Measurements from ENCODE around the gene NUFIP2. TPM values are rescaled to one million over a fixed set of nuclear protein-coding genes. Genes with fewer than 3 reads are reported as not detected.

Gene NUFIP2
- total RNA-seq, 1 experiment from 2014 or later = 93.1 TPM

DNA sequence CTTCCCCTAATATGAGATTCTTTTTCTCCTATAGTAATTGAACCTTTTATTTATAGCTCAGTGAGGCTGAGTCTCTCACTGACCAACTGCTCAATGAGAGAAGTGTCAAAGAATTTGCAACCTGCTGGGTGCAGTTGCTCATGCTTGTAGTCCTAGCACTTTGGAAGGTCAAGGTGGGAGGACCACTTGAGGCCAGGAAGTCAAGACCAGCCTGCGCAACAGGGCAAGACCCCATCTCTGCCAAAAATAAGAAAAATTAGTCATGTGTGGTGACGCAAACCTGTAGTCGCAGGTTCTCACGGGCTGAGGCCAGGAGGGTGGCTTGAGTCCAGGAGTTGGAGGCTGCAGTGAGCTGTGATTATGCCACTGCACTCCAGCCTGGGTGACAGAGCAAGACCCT lies 78.2 kb downstream of the NUFIP2 start (continued):
- TF ChIP-seq GRHL2 (CRISPR knock-in tag; IDR thresholded peaks at IDR 0.05; ENCODE audit: insufficient replicate concordance, severe bottlenecking) = no peak
- no peak for TF ChIP-seq IRF2 (CRISPR knock-in tag; IDR thresholded peaks at IDR 0.05; ENCODE audit: borderline replicate concordance, low read depth)

DNA sequence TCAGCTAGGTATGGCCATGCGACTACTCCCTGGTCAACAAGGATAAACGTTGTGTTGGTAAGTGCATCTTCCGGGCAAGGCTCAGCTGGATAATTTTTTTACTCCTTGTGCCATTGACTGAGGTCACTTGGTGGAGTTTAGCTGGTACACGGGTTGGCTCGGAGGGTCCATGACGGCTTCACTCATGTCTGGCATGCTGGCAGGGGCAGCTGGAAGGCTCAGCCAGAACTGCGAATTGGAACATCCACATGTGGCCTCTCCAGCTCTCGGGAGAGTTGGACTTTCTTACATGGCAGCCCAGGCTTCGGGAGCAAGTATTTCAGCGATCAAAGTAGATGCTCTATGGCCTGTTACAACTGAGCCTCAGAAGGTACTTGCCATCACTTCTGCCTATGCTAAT lies 78.8 kb downstream of the NUFIP2 start:
- Mint-ChIP-seq H3K27ac (no peak overlapping the region), H3K9me3 (no peaks in the 10 kb centered on the region), H3K4me1 (peaks cover 6% of the 10 kb centered on the region), H3K4me3 (no peak overlapping the region), H3K27me3 (ENCODE audit: low read depth) (no peaks in the 10 kb centered on the region), H3K36me3 (no peaks in the 10 kb centered on the region)
- DNase-seq (ENCODE audit: low spot score) (no peak), ATAC-seq (no peak)
- no peak for TF ChIP-seq ELF4 (CRISPR knock-in tag; IDR thresholded peaks at IDR 0.05; ENCODE audit: low read depth)
- TF ChIP-seq SP1 (CRISPR knock-in tag; conservative IDR thresholded peaks at IDR 0.05) = no peak
- TF ChIP-seq, protein P1, sequence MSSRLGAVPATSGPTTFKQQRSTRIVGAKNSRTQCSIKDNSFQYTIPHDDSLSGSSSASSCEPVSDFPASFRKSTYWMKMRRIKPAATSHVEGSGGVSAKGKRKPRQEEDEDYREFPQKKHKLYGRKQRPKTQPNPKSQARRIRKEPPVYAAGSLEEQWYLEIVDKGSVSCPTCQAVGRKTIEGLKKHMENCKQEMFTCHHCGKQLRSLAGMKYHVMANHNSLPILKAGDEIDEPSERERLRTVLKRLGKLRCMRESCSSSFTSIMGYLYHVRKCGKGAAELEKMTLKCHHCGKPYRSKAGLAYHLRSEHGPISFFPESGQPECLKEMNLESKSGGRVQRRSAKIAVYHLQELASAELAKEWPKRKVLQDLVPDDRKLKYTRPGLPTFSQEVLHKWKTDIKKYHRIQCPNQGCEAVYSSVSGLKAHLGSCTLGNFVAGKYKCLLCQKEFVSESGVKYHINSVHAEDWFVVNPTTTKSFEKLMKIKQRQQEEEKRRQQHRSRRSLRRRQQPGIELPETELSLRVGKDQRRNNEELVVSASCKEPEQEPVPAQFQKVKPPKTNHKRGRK (CRISPR knock-in tag; IDR thresholded peaks at IDR 0.05; ENCODE audit: borderline replicate concordance) = no peak
- no peak for TF ChIP-seq USF1 (CRISPR knock-in tag; IDR thresholded peaks at IDR 0.05)
- POLR2A ChIA-PET = interaction anchor here (0.5 kb wide), 1 partner anchor 294 kb away, joined by 3 read pairs; no protein-coding TSS in a partner anchor
- CTCF ChIA-PET = interaction anchor here (5.2 to 8.5 kb wide), 4 partner anchors 37 to 99 kb away, joined by 39 to 222 read pairs (median 67); partner anchors contain the start of gene MYO18A

DNA sequence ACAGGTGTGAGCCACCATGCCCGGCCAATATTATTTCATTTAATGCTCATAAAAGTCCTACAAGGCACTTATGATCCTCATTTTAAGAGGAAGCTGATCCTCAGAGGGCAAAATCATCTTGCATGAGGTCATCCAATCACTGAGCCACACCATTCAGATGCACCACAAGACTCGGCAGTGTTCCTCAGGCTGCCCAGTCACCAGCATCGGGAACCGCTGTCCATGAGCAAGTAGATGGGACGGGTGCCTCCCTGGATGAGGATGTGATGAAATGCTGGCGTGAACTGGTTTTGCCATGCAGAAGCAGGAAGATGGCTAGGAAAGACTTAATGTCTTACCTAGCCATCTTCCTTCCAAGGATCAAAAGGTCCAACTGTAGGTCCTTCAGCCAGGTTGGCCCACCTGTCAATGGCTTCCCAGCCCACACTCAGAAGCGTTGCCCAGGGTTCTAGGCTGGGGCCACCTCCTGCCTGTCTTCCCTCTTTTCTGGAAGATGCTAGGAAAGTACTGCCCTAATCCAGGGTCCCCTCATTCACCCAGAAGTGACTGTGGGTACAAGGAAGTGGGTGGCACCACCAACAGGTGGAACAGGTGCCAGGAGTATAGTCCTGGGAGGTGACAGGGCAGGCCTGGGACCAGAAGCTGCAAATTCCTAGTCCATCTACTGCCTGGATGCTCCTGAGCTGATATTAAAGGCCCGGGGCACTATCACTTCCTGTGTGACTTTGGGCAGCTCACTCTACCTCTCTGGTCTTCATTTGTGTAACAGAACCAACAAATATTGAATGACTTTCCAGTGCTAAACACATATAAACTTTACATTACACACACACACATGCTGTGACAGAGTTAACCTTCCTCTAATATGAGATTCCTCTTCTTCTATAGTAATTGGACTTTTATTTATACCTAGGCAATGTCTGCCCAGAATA lies 79.5 kb downstream of the NUFIP2 start:
- ATAC-seq (no peak), DNase-seq (ENCODE audit: low spot score) (no peak)
- POLR2A ChIA-PET = interaction anchor here (0.5 kb wide), 1 partner anchor 294 kb away, joined by 3 read pairs; no protein-coding TSS in a partner anchor
- H3K4me1 Mint-ChIP-seq = peaks cover 2% of the 10 kb centered on the region
- no peaks in the 10 kb centered on the region for H3K9me3 Mint-ChIP-seq
- no peaks in the 10 kb centered on the region for H3K36me3 Mint-ChIP-seq
- H3K27ac Mint-ChIP-seq = no peak overlapping the region
- CTCF ChIA-PET = interaction anchor here (2.2 to 8.5 kb wide), 5 partner anchors 66 to 98 kb away, joined by 9 to 222 read pairs (median 39); no protein-coding TSS in a partner anchor
- H3K27me3 Mint-ChIP-seq (ENCODE audit: low read depth) = no peaks in the 10 kb centered on the region
- no peak overlapping the region for H3K4me3 Mint-ChIP-seq
- TF ChIP-seq ATF3 (CRISPR knock-in tag; conservative IDR thresholded peaks at IDR 0.05) (no peak), GABPB1 (CRISPR knock-in tag; IDR thresholded peaks at IDR 0.05) (no peak), FOXK1 (CRISPR knock-in tag; IDR thresholded peaks at IDR 0.05) (no peak), ZNF396 (CRISPR knock-in tag; IDR thresholded peaks at IDR 0.05; ENCODE audit: borderline replicate concordance) (no peak), OVOL2 (CRISPR knock-in tag; IDR thresholded peaks at IDR 0.05; ENCODE audit: borderline replicate concordance) (no peak), ETV6 (CRISPR knock-in tag; IDR thresholded peaks at IDR 0.05) (no peak), TP53 (CRISPR knock-in tag; IDR thresholded peaks at IDR 0.05) (no peak), RORB (CRISPR knock-in tag; IDR thresholded peaks at IDR 0.05) (no peak), ZNF423 (CRISPR knock-in tag; IDR thresholded peaks at IDR 0.05) (no peak), MXD4 (CRISPR knock-in tag; IDR thresholded peaks at IDR 0.05; ENCODE audit: borderline replicate concordance) (no peak)
- TF ChIP-seq, protein P2, sequence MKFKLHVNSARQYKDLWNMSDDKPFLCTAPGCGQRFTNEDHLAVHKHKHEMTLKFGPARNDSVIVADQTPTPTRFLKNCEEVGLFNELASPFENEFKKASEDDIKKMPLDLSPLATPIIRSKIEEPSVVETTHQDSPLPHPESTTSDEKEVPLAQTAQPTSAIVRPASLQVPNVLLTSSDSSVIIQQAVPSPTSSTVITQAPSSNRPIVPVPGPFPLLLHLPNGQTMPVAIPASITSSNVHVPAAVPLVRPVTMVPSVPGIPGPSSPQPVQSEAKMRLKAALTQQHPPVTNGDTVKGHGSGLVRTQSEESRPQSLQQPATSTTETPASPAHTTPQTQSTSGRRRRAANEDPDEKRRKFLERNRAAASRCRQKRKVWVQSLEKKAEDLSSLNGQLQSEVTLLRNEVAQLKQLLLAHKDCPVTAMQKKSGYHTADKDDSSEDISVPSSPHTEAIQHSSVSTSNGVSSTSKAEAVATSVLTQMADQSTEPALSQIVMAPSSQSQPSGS (CRISPR knock-in tag; IDR thresholded peaks at IDR 0.05; ENCODE audit: borderline replicate concordance, low read depth) = no peak
- TF ChIP-seq, protein P3, sequence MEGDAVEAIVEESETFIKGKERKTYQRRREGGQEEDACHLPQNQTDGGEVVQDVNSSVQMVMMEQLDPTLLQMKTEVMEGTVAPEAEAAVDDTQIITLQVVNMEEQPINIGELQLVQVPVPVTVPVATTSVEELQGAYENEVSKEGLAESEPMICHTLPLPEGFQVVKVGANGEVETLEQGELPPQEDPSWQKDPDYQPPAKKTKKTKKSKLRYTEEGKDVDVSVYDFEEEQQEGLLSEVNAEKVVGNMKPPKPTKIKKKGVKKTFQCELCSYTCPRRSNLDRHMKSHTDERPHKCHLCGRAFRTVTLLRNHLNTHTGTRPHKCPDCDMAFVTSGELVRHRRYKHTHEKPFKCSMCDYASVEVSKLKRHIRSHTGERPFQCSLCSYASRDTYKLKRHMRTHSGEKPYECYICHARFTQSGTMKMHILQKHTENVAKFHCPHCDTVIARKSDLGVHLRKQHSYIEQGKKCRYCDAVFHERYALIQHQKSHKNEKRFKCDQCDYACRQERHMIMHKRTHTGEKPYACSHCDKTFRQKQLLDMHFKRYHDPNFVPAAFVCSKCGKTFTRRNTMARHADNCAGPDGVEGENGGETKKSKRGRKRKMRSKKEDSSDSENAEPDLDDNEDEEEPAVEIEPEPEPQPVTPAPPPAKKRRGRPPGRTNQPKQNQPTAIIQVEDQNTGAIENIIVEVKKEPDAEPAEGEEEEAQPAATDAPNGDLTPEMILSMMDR (IDR thresholded peaks at IDR 0.05) = no peak
- TF ChIP-seq, protein P4, sequence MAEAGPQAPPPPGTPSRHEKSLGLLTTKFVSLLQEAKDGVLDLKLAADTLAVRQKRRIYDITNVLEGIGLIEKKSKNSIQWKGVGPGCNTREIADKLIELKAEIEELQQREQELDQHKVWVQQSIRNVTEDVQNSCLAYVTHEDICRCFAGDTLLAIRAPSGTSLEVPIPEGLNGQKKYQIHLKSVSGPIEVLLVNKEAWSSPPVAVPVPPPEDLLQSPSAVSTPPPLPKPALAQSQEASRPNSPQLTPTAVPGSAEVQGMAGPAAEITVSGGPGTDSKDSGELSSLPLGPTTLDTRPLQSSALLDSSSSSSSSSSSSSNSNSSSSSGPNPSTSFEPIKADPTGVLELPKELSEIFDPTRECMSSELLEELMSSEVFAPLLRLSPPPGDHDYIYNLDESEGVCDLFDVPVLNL (CRISPR knock-in tag; IDR thresholded peaks at IDR 0.05; ENCODE audit: borderline replicate concordance, low read depth) = no peak

Measured in WTC11 (cell line).